Measurements from ENCODE around the gene GRK1.

DNA sequence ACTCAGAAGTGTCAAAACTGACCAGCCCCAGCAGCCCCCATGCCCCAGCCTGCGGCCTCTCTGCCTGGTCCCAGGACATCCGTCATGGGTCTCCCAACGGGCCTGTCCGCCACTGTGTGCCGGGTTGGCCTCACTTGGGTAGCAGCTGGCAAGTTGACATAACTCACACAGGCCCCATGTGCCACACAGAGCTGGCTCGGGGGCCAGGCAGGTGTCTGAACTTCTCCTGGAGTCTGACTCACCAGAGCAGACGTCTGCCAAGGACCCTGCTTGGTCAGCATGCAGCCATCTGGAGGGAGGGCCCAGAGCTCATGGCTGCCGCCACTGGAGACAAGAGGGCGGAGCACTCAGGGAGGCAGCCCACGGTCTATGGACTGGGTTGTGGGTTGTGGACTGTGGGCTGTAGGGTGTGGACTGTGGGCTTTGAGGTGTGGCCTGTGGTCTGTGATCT lies 60.0 kb downstream of the GRK1 start:
- TF ChIP-seq, protein P1, sequence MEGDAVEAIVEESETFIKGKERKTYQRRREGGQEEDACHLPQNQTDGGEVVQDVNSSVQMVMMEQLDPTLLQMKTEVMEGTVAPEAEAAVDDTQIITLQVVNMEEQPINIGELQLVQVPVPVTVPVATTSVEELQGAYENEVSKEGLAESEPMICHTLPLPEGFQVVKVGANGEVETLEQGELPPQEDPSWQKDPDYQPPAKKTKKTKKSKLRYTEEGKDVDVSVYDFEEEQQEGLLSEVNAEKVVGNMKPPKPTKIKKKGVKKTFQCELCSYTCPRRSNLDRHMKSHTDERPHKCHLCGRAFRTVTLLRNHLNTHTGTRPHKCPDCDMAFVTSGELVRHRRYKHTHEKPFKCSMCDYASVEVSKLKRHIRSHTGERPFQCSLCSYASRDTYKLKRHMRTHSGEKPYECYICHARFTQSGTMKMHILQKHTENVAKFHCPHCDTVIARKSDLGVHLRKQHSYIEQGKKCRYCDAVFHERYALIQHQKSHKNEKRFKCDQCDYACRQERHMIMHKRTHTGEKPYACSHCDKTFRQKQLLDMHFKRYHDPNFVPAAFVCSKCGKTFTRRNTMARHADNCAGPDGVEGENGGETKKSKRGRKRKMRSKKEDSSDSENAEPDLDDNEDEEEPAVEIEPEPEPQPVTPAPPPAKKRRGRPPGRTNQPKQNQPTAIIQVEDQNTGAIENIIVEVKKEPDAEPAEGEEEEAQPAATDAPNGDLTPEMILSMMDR (IDR thresholded peaks at IDR 0.05; ENCODE audit: control extremely low read depth in 1 of 3, insufficient read depth in 1 of 3, low read depth in 1 of 3, low read length in 3 of 3): no peak
- TF ChIP-seq, protein P2, sequence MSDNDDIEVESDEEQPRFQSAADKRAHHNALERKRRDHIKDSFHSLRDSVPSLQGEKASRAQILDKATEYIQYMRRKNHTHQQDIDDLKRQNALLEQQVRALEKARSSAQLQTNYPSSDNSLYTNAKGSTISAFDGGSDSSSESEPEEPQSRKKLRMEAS (IDR thresholded peaks at IDR 0.05): no peak
- no peak for TF ChIP-seq CHD2 (IDR thresholded peaks at IDR 0.05; ENCODE audit: low read length)
- no peak for TF ChIP-seq SIN3A (conservative IDR thresholded peaks at IDR 0.05 in 1 of 2, IDR thresholded peaks at IDR 0.05 in 1 of 2; ENCODE audit: low read depth in 1 of 2, low read length in 2 of 2)
- TF ChIP-seq POLR2AphosphoS5 (IDR thresholded peaks at IDR 0.05; ENCODE audit: low read depth, low read length): no peak
- no peak for TF ChIP-seq CBX5 (IDR thresholded peaks at IDR 0.05; ENCODE audit: low read depth, low read length)
- no peak for TF ChIP-seq POLR2A (IDR thresholded peaks at IDR 0.05; ENCODE audit: control extremely low read depth in 1 of 2, low read depth in 2 of 2, low read length in 2 of 2)
- no peak for TF ChIP-seq CEBPB (IDR thresholded peaks at IDR 0.05; ENCODE audit: low read depth, low read length)
- no peak for TF ChIP-seq CTBP2 (IDR thresholded peaks at IDR 0.05; ENCODE audit: borderline replicate concordance, insufficient read depth, insufficient read length, low read length)
